HG03175 (cell line): ENCODE measurements around the gene VWF.

ENCODE experiments used
- ATAC-seq: cut with Tn5 transposase; IDR thresholded peaks from one replicate; pipeline ENCODE4 v1.9.1; 2021; ENCODE audit warnings: mild to moderate bottlenecking, moderate library complexity; ENCODE audit not compliant: unreplicated experiment

The VWF gene

GRCh38 chr12:5916785-5917290, 207.6 kb downstream of the VWF start:
- no peak for ATAC-seq

DNA sequence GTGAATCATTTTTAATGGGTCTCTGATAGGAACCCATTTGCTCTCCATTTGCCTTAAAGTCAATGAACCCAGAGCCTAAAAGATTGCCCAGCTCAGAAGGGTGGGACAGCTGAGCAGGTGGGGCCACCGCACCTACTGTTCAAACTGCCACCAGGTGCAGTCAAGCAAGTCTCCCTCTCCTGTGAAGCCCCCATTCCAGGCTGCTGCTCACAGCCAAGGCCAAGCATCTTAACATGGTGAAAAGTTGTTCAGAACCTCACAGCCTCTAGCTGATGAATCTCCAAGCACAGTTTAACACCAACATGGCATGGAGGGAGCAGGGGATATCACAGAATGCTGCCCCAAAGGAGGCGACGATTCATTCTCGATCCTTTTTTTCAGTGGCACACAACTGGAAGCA, 209.0 kb downstream of the VWF start:
- no peak for ATAC-seq

GRCh38 chr12:5914387-5915149, 209.9 kb downstream of the VWF start:
- ATAC-seq = no peak

GRCh38 chr12:5913387-5913786, 211.1 kb downstream of the VWF start:
- ATAC-seq = no peak

- ATAC-seq = no peak
Measured at GRCh38 chr12:5912437-5913334, 211.8 kb downstream of the VWF start.

GRCh38 chr12:5912011-5912410, 212.5 kb downstream of the VWF start:
- ATAC-seq = no peak

- ATAC-seq = no peak
Measured at GRCh38 chr12:5910790-5911548, 213.5 kb downstream of the VWF start.

- ATAC-seq = no peak
Measured at GRCh38 chr12:5909560-5909959, 214.9 kb downstream of the VWF start.

- ATAC-seq = no peak
Measured at GRCh38 chr12:5908251-5908650, 216.2 kb downstream of the VWF start.

- ATAC-seq = no peak
Measured at GRCh38 chr12:5907807-5908206, 216.7 kb downstream of the VWF start.

GRCh38 chr12:5905757-5906156, 218.7 kb downstream of the VWF start:
- no peak for ATAC-seq

DNA sequence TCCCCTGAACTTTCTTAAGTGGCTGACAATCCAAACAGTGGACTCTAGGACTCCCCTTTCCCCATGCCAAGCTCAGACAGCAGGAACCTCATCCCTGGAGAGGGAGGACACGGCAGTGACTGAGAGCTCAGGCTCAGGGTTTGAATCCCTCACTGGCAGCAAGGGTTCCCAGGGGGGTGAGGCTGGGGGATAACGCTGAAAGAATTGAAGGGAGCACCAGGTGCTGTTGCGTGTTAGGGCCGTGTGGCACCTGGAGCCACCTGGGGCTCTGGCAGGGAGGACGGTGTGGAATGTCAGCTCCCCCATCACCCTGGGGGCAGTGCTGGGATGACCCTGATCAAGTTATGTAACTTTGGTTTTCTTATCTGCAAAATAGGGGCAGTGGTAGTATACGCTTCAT, 219.5 kb downstream of the VWF start:
- no peak for ATAC-seq

DNA sequence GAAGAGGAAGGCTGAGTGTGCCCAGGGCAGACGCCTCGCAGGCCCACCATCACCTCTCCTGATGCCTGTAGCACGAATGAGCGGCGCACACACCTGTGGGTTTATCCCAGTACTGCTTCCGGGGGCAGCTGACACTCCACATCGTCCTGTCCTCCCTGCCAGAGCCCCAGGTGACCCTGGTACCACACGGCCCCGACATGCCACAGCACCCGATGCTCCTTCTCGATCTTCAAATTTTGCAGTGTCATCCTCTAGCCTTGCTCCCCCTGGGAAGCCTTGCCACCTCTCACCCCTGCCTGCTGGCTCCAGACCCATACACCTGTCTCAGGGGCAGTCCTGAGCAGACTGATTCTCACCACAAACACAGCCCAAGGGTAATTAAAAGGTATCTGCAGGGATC, 220.0 kb downstream of the VWF start:
- no peak for ATAC-seq

GRCh38 chr12:5902736-5903135, 221.7 kb downstream of the VWF start:
- ATAC-seq = no peak

GRCh38 chr12:5901416-5901815, 223.1 kb downstream of the VWF start:
- ATAC-seq = no peak

DNA sequence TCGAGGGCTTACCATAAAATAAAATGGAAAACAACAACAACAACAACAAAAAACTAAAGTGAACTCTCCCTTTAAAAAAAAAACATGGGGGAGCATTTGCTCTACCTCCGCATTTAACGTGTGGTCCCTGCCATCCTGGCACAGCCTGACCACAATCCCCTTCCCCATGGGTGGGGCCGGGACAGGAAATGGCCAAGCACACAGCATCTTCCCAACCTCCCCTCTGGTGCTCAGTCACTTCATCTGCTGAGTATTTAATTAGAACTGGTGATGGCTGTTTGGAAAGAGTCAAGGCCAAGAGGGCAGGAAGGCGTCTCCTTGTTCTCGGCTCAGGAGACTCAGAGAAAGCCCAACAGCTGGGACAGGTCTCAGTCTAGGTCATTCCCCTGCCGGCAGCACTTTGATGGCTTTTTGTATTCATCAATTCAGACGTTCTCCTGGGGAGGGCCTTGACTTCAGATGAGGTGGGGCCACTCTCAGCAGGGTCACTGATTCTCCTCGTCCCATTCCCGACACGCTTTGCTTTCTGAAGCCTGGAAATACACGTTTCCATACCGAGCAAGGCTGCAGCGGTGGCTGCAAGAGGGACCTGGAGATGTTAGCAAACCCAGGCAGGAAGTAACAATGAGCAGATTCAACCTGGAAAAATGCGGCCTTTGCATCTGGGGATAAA, 223.8 kb downstream of the VWF start:
- no peak for ATAC-seq

DNA sequence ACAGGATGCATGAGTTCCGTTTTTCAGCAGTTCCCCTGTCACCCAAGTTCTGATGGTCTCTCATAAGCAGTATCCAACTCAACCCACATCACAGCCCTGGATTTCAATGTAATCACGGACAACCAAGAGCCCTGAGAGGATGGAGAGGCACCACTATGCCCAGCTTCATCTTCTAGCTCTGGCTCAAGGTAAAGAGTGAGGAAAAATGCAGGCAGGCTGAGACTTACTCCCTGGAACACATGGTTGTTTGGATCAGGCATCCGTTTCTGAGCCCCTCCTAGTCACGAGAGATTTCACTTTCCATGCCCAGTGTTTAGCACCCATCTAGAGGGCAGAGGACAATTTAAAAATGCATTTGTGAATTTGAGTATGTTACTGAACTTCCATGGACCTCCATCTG, 224.4 kb downstream of the VWF start:
- ATAC-seq = no peak

DNA sequence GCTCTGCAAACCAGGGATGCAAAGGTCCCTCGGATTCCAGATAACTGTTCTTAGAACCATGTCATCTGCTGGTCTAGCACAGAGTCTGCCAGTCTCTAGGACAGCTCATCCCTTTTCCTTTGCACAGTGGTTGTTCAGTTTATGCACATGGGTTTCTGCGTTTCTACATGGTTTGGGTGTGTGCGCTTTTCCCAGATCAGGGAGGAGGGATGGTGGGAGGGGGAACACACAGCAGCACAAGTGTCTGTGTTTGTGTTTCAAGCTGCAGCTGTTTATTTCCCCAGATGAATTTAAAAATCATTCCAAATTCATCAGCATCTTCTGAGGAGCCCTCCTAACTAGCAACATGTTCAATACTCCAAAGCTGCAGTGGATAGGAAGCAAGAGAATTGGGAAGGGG, 224.8 kb downstream of the VWF start:
- no peak for ATAC-seq

DNA sequence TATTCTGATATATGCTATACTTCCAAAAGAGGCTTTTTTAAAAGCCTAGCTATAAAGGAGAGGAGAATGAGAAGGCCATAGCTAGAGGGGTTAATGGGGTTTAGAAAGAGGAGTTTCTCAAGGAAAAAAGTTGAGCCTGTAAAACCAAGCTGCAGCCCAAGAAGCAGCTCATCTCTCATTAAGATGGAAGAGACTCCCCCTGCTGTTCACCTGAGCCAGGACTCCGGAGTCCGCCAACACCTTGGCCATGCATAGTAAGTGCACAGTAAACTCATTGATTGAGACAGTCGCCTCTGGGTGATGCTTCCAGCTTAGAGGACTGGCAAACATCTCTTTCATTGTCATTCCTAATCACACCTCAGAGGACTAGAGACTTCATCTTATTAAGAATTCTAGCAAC, 225.6 kb downstream of the VWF start:
- no peak for ATAC-seq
